ENCODE results near the gene TM7SF2. TPM values are rescaled to one million over a fixed set of nuclear protein-coding genes. Genes with fewer than 3 reads are reported as not detected.

The TM7SF2 gene
- total and polyA plus RNA-seq, 2 of the 13 experiments (the other 11 are each of a cell fraction or from before 2014, with no cell fraction given), result 56.0 to 66.9 TPM

- TF ChIP-seq ZNF646 (CRISPR knock-in tag; IDR thresholded peaks at IDR 0.05) (0 out of 2 replicates have a peak, but pooled peaks have one; percentile 28), HOXA9 (CRISPR knock-in tag; IDR thresholded peaks at IDR 0.05; ENCODE audit: borderline replicate concordance) (0 out of 2 replicates have a peak, but pooled peaks have one; percentile 25), BRF2 (CRISPR knock-in tag; IDR thresholded peaks at IDR 0.05) (0 out of 2 replicates have a peak, but pooled peaks have one; percentile 1), ZNF280D (CRISPR knock-in tag; IDR thresholded peaks at IDR 0.05) (peak; percentile 4; the same call in 1 of the 2 replicates), ZNF776 (CRISPR knock-in tag; IDR thresholded peaks at IDR 0.05) (0 out of 2 replicates have a peak, but pooled peaks have one; percentile 16), POLR2AphosphoS5 (IDR thresholded peaks at IDR 0.05; ENCODE audit: low read depth, low read length) (no peak)
Measured at GRCh38 chr11:65133724-65134123, 22.1 kb downstream of the TM7SF2 start (continued).

Data from HepG2 (cell line).